SHP77 (cell line): Measurements from ENCODE around the gene SMG9.

ENCODE experiments used
- DNase-seq, 2 experiments: peaks; one replicate each; lab custom pipeline; 2025; lab: John Stamatoyannopoulos, UW

The SMG9 gene

GRCh38 chr19:43754503-43755255 is at the start of gene SMG9:
Gene SMG9, minus strand, starts transcription at chr19:43754962. Its CDS starts 4,221 bp downstream, at chr19:43750741.
- DNase-seq: peak; percentile 90 to 92

GRCh38 chr19:43804432-43804831 is 49.7 kb upstream of the SMG9 start:
- DNase-seq: no peak

GRCh38 chr19:43802216-43802951 is 47.6 kb upstream of the SMG9 start, which contains the start of gene LYPD5:
Gene LYPD5, minus strand, starts transcription at chr19:43802447. Its CDS starts 67 bp downstream, at chr19:43802380.
- no peak for DNase-seq

- DNase-seq: no peak
These were observed 44.9 kb upstream of the SMG9 start for GRCh38 chr19:43799502-43800142.

- no peak for DNase-seq
These were observed 44.0 kb upstream of the SMG9 start for GRCh38 chr19:43798546-43799409.

- DNase-seq: no peak
These were observed 43.3 kb upstream of the SMG9 start for GRCh38 chr19:43798026-43798545.

- DNase-seq: no peak
These were observed 42.8 kb upstream of the SMG9 start for GRCh38 chr19:43797556-43797955.

- DNase-seq: no peak
These were observed 42.4 kb upstream of the SMG9 start for GRCh38 chr19:43797118-43797517.

- DNase-seq: no peak
These were observed 35.8 kb upstream of the SMG9 start for GRCh38 chr19:43790587-43790986.

- no peak for DNase-seq
These were observed 34.3 kb upstream of the SMG9 start for GRCh38 chr19:43789029-43789428.

GRCh38 chr19:43786665-43787064 is 31.9 kb upstream of the SMG9 start:
- no peak for DNase-seq

GRCh38 chr19:43784981-43785808 is 30.4 kb upstream of the SMG9 start:
- DNase-seq: peak; percentile 56 to 63

GRCh38 chr19:43784241-43784980 is 29.6 kb upstream of the SMG9 start:
- no peak for DNase-seq

- no peak for DNase-seq
These were observed 28.9 kb upstream of the SMG9 start for GRCh38 chr19:43783636-43784035.

- DNase-seq: no peak
These were observed 28.0 kb upstream of the SMG9 start for GRCh38 chr19:43782689-43783231.

GRCh38 chr19:43782311-43782660 is 27.5 kb upstream of the SMG9 start:
- DNase-seq: no peak

- DNase-seq: no peak
These were observed 27.0 kb upstream of the SMG9 start for GRCh38 chr19:43781630-43782310.

GRCh38 chr19:43780706-43781525 is 26.2 kb upstream of the SMG9 start, which contains the start of gene KCNN4:
Gene KCNN4, minus strand, starts transcription at chr19:43780973. Its CDS starts 112 bp downstream, at chr19:43780861.
- no peak for DNase-seq
